Colonic mucosa (tissue), 4 donors: ENCODE measurements around the gene KCNE4. TPM values are rescaled to one million over a fixed set of nuclear protein-coding genes. Genes with fewer than 3 reads are reported as not detected.
"Not testable (repeated sequence)": the region's sequence is repeated elsewhere in the genome, so short reads cannot be mapped to it uniquely, and the experiment has no call there.

Source experiments
- DNase-seq: peaks from one replicate; pipeline ENCODE4 v3.0.0-alpha.2; 2020
- H3K27ac ChIP-seq: fragments of 200-600 bp; one replicate; pipeline ENCODE4 v1.8.0; 2021
- H3K27me3 ChIP-seq: fragments of 200-600 bp; one replicate; pipeline ENCODE4 v1.8.0; 2021
- H3K36me3 ChIP-seq: fragments of 200-600 bp; one replicate; pipeline ENCODE4 v1.8.0; 2021
- H3K4me1 ChIP-seq: fragments of 200-600 bp; one replicate; pipeline ENCODE4 v1.8.0; 2021; ENCODE audit warnings: mild to moderate bottlenecking
- H3K4me3 ChIP-seq: fragments of 200-600 bp; one replicate; pipeline ENCODE4 v1.8.0; 2021
- H3K9ac ChIP-seq, 2 donors: one replicate each; pipeline ENCODE4 v1.7.0; 2013; ENCODE audit warnings: control low read depth in 2 of 2, low read depth in 2 of 2, low read length in 2 of 2
- H3K9me3 ChIP-seq: fragments of 200-600 bp; one replicate; pipeline ENCODE4 v1.8.0; 2021
- CTCF ChIP-seq: fragments of 200-600 bp; IDR thresholded peaks from one replicate; pipeline ENCODE4 v1.8.0; 2022; ENCODE audit warnings: antibody characterized with exemption, mild to moderate bottlenecking
- intact Hi-C: fragments of 100-400 bp; cut with DNase I; formaldehyde crosslinking; loops from one replicate; pipeline ENCODE4 v1.14.1; 2022
- total RNA-seq, 2 donors: library from RNA; stranded (reverse); fragmentation: NEBNext Ultra II Directional in 1 of 2; extraction: Animal tissue kit (Norgen Biotek cat#: 25700) in 1 of 2; gene quantifications; one replicate each; pipeline ENCODE4 v1.2.1, GENCODE V29; 2021
- donor health status: healthy.
- donor health status: DM: no; HTN: no; CAD: no.
- donor health status: DM: no; HTN: no; CAD: no.

Gene KCNE4
- total RNA-seq, 2 donors from 2014 or later: 0.42 to 2.1 TPM

DNA sequence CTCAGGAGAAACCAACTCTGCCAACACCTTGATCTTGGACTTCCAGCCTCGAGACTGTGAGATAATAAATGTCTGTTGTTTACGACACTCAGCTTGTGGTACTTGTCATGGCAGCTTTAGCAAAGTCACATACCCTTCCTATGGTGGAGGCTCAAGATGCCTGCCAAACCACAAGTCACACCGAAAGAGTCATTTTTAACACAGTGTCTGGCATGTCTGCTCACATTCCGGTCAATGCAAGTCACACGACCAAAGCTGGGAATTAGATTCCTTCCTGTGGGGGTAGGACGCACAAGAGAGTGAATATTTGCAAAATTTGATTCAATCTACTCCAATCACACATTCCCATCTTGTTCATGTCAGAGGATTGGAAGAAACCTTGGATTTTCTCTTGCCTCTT is 24.6 kb downstream of the KCNE4 start:
- intact Hi-C loops: no loop called here
- no peak for DNase-seq
- H3K4me3 ChIP-seq: no peak overlapping the region
- H3K9me3 ChIP-seq: no peaks in the 10 kb centered on the region
- H3K9ac ChIP-seq: no peak overlapping the region
- H3K27me3 ChIP-seq: no peaks in the 10 kb centered on the region
- no peaks in the 10 kb centered on the region for H3K36me3 ChIP-seq
- no peak overlapping the region for H3K27ac ChIP-seq
- TF ChIP-seq CTCF: no peak
- H3K4me1 ChIP-seq: no peaks in the 10 kb centered on the region

DNA sequence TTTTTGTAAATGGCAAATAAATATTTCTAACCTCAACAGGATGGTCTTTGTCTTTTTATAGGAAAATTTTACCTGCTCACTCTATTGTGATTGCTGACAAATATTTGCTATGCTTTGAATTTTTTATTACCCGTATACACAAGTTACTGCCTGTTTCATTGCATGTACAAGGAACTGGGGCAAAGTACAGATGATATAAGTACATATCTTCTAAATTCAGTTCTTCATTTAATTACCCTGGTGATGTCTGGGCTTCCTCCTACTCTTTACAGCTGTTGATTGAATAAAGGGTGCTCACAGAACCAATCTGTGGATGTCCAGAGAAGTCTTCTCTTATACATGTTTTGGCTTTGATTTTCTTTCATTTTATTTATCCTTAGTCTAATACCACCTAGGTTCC is 26.5 kb downstream of the KCNE4 start:
- TF ChIP-seq CTCF: no peak
- H3K9ac ChIP-seq: no peak overlapping the region
- no peaks in the 10 kb centered on the region for H3K27me3 ChIP-seq
- no peak for DNase-seq
- H3K4me3 ChIP-seq: no peak overlapping the region
- H3K27ac ChIP-seq: no peak overlapping the region
- intact Hi-C loops: no loop called here
- H3K9me3 ChIP-seq: no peaks in the 10 kb centered on the region
- H3K36me3 ChIP-seq: no peaks in the 10 kb centered on the region
- H3K4me1 ChIP-seq: no peaks in the 10 kb centered on the region

DNA sequence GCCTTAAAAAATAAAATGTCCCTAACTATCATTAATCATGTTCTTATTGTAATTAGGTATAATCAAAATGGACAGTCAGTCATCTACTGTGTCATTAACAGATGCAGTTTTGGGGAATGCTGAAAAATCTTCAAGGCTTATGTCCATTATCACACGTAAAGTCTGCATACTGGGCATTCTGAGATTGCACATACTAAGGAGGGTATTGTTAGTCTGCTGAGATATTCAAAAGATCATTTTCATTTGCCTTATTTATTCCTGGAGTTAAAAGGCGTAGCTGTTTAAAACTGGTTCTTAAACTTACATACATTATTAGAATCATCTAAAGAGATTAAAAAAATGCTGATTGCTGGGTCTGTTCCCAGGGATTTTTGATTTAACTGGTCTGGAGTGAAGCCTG is 27.4 kb downstream of the KCNE4 start:
- no peak overlapping the region for H3K4me3 ChIP-seq
- no peaks in the 10 kb centered on the region for H3K36me3 ChIP-seq
- H3K4me1 ChIP-seq: no peaks in the 10 kb centered on the region
- no peak for DNase-seq
- intact Hi-C loops: no loop called here
- no peak overlapping the region for H3K9ac ChIP-seq
- H3K27ac ChIP-seq: no peak overlapping the region
- no peak for TF ChIP-seq CTCF
- H3K27me3 ChIP-seq: no peaks in the 10 kb centered on the region
- H3K9me3 ChIP-seq: no peaks in the 10 kb centered on the region

- no peak for DNase-seq
- Histone ChIP-seq H3K27me3 (no peaks in the 10 kb centered on the region), H3K4me3 (no peak overlapping the region), H3K9me3 (no peaks in the 10 kb centered on the region), H3K27ac (no peak overlapping the region), H3K36me3 (no peaks in the 10 kb centered on the region), H3K4me1 (no peaks in the 10 kb centered on the region), H3K9ac (no peak overlapping the region)
- intact Hi-C loops: no loop called here
- TF ChIP-seq CTCF: no peak
Observed at GRCh38 chr2:223079925-223080324, 27.9 kb downstream of the KCNE4 start.

DNA sequence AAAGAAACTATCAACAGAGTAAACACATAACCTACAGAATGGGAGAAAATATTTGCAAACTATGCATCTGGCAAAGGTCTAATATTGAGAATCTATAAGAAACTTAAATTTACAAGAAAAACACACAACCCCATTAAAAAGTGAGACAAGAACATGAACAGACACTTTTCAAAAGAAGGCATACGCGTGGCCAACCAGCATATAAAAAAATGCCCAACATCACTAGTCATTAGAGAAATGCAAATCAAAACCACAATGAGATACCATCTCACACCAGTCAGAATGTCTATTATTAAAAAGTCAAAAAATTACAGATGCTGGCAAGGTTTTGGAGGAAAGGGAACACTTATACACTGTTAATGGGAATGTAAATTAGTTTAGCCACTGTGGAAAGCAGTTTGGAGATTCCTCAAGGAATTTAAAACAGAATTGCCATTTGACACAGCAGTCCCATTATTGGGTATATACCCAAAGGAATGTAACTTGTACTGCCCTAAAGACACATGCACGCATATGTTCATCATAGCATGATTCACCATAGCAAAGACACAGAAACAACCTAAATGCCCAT is 28.9 kb downstream of the KCNE4 start:
- H3K27me3 ChIP-seq, H3K27ac ChIP-seq, H3K9me3 ChIP-seq, DNase-seq, H3K4me3 ChIP-seq, H3K9ac ChIP-seq, H3K36me3 ChIP-seq, intact Hi-C loops, H3K4me1 ChIP-seq: not testable (repeated sequence)

DNA sequence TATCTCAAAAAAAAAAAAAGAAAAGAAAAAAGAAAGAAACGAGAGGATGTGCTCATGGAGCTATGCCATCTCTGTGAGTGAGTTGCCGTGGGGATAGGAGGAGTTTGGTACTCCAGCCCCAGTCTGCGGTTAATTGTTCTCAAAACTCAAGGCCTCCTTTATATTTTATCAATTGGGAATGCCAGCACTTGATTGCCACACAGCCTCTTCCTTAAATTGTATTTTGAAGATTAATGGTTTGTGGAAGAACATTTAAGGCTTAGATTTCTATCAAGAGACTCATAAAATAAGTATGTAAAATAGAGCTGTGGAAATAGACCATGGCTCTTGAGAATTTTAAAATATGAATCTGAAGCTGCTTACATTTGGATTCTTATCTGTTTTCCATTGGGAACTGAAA is 29.8 kb downstream of the KCNE4 start:
- H3K27ac ChIP-seq: no peak overlapping the region
- intact Hi-C loops: no loop called here

More for the DNA sequence above, 29.8 kb downstream of the KCNE4 start:
- Histone ChIP-seq H3K4me1 (no peaks in the 10 kb centered on the region), H3K36me3 (no peaks in the 10 kb centered on the region), H3K27me3 (no peaks in the 10 kb centered on the region), H3K4me3 (no peak overlapping the region), H3K9me3 (no peaks in the 10 kb centered on the region), H3K9ac (no peak overlapping the region)
- no peak for DNase-seq
- TF ChIP-seq CTCF: no peak
